GM19324 (cell line): ENCODE measurements around the gene KCTD18.
A peak's percentile ranks its signal among the peaks of the same experiment; 100 is the strongest.

Source experiments
- ATAC-seq: cut with Tn5 transposase; IDR thresholded peaks from one replicate; pipeline ENCODE4 v1.9.1; 2021; ENCODE audit warnings: mild to moderate bottlenecking, moderate library complexity; ENCODE audit not compliant: unreplicated experiment, low FRiP score

KCTD18 gene

GRCh38 chr2:200488169-200488568 lies 21.7 kb downstream of the KCTD18 start:
- ATAC-seq = no peak

GRCh38 chr2:200486529-200486928 lies 23.3 kb downstream of the KCTD18 start:
- no peak for ATAC-seq

- no peak for ATAC-seq
Observed at GRCh38 chr2:200484934-200485333, 24.9 kb downstream of the KCTD18 start.

- ATAC-seq = peak; percentile 48
Observed at GRCh38 chr2:200483729-200484198, 26.1 kb downstream of the KCTD18 start.

GRCh38 chr2:200482194-200482593 lies 27.7 kb downstream of the KCTD18 start:
- no peak for ATAC-seq

GRCh38 chr2:200479692-200480265 lies 30.1 kb downstream of the KCTD18 start:
- ATAC-seq = no peak

- ATAC-seq = no peak
Observed at GRCh38 chr2:200477667-200478131, 32.2 kb downstream of the KCTD18 start.

GRCh38 chr2:200476836-200477235 lies 33.0 kb downstream of the KCTD18 start:
- ATAC-seq = no peak

GRCh38 chr2:200475795-200476194 lies 34.1 kb downstream of the KCTD18 start:
- ATAC-seq = no peak

- ATAC-seq = no peak
Observed at GRCh38 chr2:200472853-200473464, 36.9 kb downstream of the KCTD18 start.

GRCh38 chr2:200471928-200472645 lies 37.8 kb downstream of the KCTD18 start:
- ATAC-seq = peak; percentile 6

- ATAC-seq = peak; percentile 61
Observed at GRCh38 chr2:200471324-200471848, 38.5 kb downstream of the KCTD18 start.

- no peak for ATAC-seq
Observed at GRCh38 chr2:200470230-200470629, 39.6 kb downstream of the KCTD18 start.

- ATAC-seq = no peak
Observed at GRCh38 chr2:200469708-200470211, 40.1 kb downstream of the KCTD18 start.

GRCh38 chr2:200467806-200468681 lies 41.8 kb downstream of the KCTD18 start:
- ATAC-seq = no peak

GRCh38 chr2:200466425-200467418 lies 43.1 kb downstream of the KCTD18 start:
- no peak for ATAC-seq

GRCh38 chr2:200463452-200463851 lies 46.4 kb downstream of the KCTD18 start:
- no peak for ATAC-seq

GRCh38 chr2:200461846-200462710 lies 47.8 kb downstream of the KCTD18 start:
- no peak for ATAC-seq
